ENCODE data around the gene SLC51B.
A peak's percentile ranks its signal among the peaks of the same experiment; 100 is the strongest.
"Not testable (repeated sequence)": the region's sequence is repeated elsewhere in the genome, so short reads cannot be mapped to it uniquely, and the experiment has no call there.

SLC51B gene

DNA sequence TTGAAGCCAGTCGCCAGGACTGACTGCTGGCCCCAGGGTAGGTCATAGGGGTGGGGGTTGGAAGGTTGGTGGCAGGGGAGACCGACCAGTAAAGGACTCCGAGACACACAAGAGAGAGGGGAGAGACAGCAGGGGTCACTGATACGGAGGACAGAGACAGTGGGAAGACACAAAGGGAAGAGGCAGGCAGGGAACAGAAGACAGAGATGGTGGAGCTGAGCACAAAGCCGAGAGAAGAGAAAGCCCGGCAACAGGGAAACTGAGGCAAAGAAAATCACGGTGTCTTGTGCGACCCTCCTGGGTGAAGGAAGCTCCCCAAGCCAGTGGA is 22.1 kb downstream of the SLC51B start:
- DNase-seq: no peak

GRCh38 chr15:65067645-65068402 is 22.6 kb downstream of the SLC51B start, which contains the start of gene RASL12:
Gene RASL12, minus strand, starts transcription at chr15:65067991. Its CDS starts 156 bp downstream, at chr15:65067835.
- DNase-seq: no peak

DNA sequence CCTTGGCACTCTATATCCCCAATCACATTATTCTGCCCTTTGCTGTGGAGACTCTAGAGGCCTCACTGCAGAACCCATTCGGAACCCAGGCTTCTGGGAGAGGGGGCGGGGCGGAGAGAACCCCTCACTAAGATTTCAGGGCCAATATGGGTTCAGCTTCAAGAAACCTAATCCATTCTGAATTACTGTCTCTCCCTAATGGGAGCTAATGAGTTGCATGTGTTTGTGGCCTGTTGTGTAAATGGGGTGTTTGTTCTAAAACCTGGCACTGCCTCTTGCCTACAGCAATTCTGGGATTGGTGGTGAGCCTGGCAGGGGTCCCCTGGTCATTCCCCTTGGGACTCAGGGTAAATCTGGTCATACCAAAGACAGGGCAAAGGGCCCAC is 23.2 kb downstream of the SLC51B start:
- no peak for DNase-seq

DNA sequence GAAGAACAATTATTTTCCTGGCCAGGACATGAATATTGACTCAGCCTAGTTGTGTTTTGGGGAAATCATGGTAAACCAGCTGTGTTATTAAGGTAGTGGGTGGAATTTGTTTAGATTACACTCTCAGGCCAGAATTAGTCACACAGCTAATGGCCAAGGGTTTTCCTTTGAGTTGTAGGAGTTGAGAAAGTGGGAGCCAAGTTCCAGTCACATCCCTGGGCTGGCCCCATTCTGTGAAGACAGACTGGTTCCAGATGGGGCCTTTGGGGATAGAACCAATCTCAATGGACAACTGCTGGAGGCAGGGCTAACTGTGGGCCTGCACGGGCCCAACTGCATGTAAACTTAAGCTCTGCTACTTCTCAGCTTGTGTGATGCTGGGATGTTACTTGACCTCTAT is 24.0 kb downstream of the SLC51B start:
- no peak for DNase-seq

DNA sequence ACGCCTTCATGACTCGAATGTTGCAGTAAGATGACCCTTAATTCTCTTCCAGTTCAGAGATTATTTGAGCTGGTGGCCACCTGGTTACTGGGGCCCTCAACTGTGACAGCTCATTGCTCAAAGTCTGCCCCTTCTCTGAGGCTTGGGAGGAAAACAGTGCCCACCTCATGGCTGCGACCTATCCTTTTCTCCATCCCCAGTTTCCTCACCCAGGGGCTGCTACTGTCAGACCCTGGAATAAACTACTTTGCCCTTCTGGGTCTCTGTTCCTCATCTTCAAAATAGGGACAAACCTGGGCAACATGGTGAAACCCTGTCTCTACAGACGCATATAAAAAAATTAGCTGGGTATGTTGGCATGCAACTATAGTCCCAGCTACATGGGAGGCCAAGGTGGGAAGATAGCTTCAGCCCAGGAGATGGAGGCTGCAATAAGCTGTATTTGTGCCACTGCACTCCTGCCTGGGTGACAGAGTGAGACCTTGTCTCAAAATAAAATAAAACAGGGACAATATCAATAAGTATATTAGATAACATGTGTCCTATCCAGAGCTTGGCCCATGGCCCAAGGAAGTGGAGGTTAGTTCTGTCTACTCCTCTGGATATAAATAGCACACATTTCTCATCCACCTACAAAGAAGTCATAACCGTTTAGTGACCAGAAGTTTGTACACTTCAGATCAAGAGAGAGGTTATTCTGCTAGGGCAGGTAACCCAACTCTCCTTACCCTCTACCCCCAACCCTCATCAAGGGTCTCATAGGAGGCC is 24.8 kb downstream of the SLC51B start:
- no peak for DNase-seq

GRCh38 chr15:65071381-65071811 is 26.2 kb downstream of the SLC51B start:
- DNase-seq: no peak

GRCh38 chr15:65072027-65072426 is 26.8 kb downstream of the SLC51B start:
- no peak for DNase-seq

- DNase-seq: no peak
These were observed 27.4 kb downstream of the SLC51B start for GRCh38 chr15:65072617-65073016.

GRCh38 chr15:65074946-65075345 is 29.8 kb downstream of the SLC51B start:
- not testable (repeated sequence) for DNase-seq

DNA sequence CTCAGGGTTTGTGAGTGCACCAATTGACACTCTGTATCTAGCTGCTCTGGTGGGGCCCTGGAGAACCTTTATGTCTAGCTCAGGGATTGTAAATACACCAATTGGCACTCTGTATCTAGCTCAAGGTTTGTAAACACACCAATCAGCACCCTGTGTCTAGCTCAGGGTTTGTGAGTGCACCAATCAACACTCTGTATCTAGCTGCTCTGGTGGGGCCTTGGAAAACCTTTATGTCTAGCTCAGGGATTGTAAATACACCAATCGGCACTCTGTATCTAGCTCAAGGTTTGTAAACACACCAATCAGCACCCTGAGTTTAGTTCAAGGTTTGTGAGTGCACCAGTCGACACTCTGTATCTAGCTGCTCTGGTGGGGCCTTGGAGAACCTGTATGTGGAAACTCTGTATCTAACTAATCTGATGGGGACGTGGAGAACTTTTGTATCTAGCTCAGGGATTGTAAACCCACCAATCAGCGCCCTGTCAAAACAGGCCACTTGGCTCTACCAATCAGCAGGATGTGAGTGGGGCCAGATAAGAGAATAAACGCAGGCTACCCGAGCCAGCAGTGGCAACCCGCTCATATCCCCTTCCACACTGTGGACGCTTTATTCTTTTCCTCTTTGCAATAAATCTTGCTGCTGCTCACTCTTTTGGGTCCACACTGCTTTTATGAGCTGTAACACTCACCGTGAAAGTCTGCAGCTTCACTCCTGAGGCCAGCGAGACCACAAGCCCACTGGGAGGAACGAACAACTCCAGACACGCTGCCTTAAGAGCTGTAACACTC is 30.6 kb downstream of the SLC51B start:
- DNase-seq: not testable (repeated sequence)

- DNase-seq: no peak
These were observed 31.5 kb downstream of the SLC51B start, which contains the start of gene KBTBD13 for GRCh38 chr15:65076486-65077290. Gene KBTBD13, plus strand, starts transcription at chr15:65076746. Its CDS starts 70 bp downstream, at chr15:65076816.

GRCh38 chr15:65077291-65077980 is 32.2 kb downstream of the SLC51B start:
- no peak for DNase-seq

GRCh38 chr15:65077981-65078352 is 32.8 kb downstream of the SLC51B start:
- peak; percentile 50 to 71 for DNase-seq

DNA sequence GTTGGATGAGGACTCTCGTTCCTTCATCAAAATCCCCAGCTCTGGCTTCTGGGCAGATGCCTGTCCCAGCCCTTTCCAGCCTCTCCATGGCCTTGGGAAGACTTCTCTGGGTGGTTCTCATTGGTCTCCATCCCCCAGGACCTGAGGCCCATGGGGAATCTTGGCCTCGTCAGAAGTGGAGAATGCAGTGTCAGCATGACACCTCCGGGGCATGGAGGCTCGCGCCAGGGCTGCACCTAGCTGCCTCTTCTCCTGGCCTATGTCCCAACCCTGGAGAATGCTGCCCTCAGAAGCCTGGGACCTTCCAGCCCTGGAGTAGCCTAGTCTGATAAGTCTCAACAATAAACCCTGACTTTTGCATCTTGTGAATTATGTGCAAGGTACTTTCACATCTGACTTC is 34.4 kb downstream of the SLC51B start:
- no peak for DNase-seq

- DNase-seq: no peak
These were observed 36.1 kb downstream of the SLC51B start for GRCh38 chr15:65081270-65081669.

DNA sequence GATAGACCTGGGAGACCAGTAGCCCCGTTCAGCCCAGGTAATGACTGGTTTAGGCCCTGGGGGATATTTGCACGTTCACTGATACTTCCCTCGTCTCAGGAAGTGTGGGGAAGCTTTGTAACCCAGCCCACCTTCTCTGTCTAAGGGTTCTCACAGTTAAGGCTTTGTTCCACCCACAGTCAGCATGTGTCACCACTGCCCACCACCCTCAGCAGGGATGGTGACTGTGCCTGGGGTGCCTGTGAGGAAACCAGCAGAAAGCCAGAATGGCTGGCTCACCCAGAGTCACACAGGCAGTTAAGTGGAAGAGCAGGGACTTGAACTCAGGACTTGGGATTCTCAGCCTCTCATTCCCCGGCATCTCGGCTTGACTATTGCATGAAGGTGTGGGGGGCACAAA is 36.6 kb downstream of the SLC51B start:
- peak in 1 of 2 donors; percentile 28 for DNase-seq

DNA sequence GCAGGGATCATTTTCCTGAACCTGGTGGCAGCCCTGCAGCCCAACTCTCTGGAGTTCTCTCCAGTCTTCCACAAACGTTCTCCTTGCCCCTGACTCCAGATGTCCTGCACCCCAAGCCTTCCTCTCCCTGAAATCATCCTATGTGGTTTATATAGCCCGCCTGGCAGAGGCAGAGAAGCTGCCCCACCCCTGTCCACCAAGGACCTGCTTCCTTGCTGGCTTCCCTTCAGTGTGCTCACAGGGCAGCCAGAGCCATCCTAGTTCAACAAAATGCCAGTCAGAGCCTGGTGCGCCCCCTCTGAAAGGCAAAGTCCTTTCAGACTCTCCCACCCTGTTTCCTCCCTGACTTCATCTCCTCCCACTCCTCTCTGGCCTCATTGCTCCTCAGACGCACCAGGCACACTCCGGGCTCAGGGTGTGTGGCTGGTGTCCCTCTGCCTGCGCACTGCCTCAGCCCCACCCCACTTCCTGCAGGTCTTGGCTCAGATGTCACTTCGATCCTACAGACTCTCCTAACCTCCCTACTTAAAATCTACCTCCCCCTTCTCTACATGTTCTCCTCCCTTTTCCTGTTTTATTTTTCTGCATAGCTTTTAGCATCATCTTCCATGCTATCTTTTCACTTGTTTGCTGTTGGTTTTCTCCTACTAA is 37.2 kb downstream of the SLC51B start:
- peak; percentile 11 to 25 for DNase-seq

- no peak for DNase-seq
These were observed 38.1 kb downstream of the SLC51B start for GRCh38 chr15:65083262-65083701.

GRCh38 chr15:65084500-65085206 is 39.5 kb downstream of the SLC51B start:
- no peak for DNase-seq

- no peak for DNase-seq
These were observed 40.1 kb downstream of the SLC51B start for GRCh38 chr15:65085207-65085753.
